ENCODE data around the gene ZFP36L1. TPM values are rescaled to one million over a fixed set of nuclear protein-coding genes. Genes with fewer than 3 reads are reported as not detected.
"Not testable (repeated sequence)": the region's sequence is repeated elsewhere in the genome, so short reads cannot be mapped to it uniquely, and the experiment has no call there.

The ZFP36L1 gene
- total RNA-seq, 1 experiment from 2014 or later = 39.7 TPM

DNA sequence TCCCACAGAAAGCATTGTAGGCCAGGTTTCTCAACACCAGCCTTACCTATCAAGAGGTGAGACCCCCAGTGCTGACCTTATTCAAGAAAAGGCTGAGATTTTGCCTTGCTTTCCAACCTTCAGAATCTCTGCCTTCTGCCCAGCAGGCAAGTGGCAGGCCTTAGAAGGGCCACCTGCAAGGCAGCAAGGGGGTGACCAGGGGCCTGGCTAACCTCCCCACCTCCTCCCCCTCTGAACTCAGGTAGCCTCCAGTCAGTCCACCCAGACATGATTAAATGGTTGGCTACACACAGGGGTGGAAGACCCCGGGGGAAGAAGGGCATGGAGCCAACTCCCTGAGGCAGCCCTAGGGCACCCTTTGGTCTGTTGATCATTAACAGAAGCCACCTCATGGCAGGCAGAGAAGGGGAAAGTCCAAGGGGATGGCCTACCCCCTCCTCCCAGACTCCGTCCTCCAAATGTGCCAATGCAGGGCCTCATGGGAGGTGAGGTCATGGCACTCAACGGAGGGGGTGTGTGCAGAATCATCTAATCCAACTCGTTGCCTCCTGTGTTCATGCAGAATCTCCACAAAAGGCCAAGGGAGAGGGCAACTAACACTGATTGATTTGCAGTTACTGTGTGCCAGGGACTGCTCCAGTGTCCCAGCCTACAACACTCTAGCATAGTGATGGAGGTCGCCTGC, 8.5 kb downstream of the ZFP36L1 start:
- DNase-seq (ENCODE audit: low spot score) = peak; percentile 69

- no peak for DNase-seq (ENCODE audit: low spot score)
These were observed 9.2 kb downstream of the ZFP36L1 start for GRCh38 chr14:68783408-68784225.

- no peak for DNase-seq (ENCODE audit: low spot score)
These were observed 10.5 kb downstream of the ZFP36L1 start for GRCh38 chr14:68782091-68782981.

DNA sequence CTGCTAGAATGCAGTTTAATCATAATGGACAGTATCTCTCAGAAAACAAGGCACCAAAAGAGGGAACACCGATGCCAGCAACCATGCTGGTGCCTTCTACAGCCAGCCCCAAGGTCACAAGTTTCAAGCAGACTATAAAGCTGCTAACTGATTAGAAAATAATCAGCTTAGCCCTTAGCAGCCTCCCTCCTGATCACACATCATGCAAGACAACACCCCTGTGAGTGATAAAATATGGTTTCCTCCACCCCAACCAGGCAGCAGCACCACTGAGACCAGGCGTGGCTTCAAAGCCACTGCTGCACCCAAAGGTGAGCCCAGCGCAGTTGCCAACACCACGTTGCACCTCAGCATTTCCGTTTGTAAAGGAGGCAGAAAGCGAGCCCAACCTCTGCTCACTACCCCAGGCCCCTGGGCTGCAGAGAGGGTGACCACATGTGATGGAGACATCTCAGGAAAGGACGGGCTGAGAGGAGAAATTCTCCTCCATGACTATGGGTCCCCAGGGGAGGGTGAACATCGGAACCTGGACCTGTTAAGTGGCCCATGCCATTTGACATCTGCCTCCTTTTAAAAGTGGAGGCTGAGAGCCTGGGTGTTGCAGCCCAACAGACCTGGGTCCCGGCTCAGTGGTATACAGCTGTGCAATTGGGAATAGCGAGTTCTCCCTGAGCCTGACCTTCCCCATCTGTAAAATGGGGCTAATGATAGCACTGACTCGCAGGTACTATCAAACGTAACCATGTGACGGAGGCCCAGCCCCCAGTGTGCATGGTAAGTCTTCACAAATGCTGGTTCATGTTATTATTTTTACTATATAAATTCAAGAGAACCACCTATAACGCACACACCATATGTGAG, 11.5 kb downstream of the ZFP36L1 start:
- no peak for DNase-seq (ENCODE audit: low spot score)

DNA sequence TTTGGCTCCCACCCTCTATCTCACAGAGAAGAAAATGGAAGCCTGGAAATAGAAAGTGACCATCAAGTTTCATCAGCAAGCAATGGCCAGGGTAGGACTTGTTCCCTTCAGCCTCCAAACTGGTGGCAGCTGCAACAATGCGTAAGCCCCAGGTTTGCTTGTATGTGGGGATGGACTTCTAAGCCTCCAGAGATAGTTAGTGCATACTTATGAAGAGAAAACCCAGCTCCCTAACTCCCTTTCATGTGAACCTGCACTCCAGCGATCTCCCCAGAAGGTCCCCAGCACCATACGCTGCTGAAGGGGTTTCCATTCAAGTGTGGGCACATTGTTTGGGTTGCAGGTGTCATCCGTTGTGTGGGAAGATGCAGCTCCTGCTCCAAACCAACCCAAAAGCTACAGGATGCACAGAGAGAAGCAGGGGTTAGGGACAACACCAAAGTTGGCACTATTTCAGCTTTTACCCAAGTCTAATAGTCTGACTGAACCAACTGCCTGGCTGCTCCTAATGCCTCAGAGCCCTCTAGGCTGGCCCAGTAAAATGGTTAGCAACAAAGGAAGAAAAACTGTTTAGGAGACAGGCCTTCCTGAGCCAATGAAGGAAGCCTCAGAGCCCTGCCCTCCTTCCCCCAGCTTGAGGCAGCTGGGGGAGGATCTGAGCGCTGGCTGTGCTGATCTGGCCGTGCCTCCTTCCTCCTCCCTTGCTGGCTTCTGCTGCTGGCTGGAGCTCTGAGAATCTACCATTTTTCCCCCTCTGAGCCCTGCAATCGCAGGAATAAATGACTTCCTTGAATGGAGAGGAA, 12.3 kb downstream of the ZFP36L1 start:
- DNase-seq (ENCODE audit: low spot score) = peak; percentile 62

- DNase-seq (ENCODE audit: low spot score) = peak; percentile 90
These were observed 13.0 kb downstream of the ZFP36L1 start for GRCh38 chr14:68779761-68780323.

- DNase-seq (ENCODE audit: low spot score) = no peak
These were observed 15.2 kb downstream of the ZFP36L1 start for GRCh38 chr14:68777644-68778043.

DNA sequence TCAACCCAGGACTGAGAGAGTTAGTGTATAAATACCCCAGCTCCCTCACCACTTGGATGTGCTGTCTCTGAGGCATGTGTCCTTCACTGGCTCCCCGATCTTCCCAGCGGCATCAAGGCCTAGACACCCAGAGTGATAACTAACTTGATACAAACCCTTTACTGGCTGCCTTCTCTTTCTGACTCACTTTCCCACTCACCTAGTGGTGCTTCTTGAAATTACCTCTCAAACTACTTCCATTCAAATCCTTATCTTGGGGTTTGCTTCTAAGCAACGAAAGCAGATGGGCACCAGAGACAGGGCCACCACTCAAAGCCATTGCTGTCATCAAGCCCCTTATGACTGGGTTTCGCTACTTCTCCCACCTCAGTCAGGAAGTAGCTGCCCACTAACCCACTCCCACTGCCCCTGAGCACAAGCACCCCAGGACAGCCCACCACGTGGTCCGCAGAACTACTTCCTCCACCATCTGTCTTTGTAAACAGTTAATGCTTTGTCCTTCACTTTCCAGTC, 17.2 kb downstream of the ZFP36L1 start:
- DNase-seq (ENCODE audit: low spot score) = no peak

DNA sequence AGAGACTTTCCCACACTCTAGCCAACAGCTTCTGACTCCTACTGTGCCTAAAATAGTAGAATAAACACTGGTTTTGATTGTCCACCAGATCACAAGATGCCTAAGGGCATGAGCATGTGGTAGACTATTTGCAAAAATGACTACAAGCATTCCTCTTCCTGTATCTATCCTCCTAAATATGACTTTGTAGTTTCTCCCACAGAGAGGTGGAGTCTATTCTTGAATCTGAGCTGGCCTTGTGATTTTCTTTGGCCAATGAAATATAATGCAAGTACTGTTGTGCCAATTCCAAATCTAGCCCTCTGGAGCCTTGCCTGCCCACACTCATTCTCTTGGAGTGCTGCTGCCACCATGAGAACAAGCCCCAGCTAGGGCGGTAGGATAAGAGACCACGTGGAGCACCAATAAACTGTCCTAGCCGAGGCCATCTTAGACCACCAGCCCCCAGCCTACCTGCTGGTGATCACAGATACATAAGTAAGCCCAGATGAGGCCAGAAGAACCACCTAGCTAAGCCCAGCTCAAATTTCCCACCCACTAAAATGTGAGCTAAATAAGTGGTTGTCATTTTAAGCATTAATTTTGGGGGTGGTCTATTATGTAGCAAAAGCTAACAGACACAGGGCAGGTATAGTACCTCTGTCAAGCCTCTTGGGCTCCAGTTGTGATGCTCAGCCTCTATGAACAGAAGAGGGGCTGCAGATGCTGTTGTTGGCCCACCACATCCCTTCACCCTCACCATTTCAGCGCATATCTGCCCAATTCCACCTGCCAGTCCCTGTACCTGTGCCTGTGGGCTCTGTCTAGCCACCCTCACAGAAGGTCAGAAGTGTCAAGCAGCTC, 17.9 kb downstream of the ZFP36L1 start:
- DNase-seq (ENCODE audit: low spot score) = peak; percentile 83

GRCh38 chr14:68772761-68773381, 20.0 kb downstream of the ZFP36L1 start:
- DNase-seq (ENCODE audit: low spot score) = no peak

DNA sequence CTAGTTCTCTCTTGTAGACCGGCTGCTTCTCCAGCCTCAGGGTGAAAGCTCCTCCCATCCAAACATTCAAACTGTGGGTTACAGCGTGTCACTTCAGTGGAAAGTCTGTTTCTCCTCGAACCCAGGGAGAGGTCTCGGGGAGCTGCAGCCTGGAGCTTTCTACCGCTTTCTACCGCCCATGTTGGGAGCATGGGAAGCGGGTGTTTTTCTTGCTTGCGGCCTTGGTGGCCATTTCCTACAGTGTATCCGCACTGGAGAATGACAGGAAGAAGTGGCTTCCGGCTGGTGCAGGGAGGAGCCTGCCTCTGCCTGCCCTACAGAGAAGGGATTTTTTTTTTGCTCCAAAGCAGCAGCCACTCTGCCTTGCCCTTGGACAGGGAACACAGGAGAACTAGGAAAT, 21.2 kb downstream of the ZFP36L1 start:
- no peak for DNase-seq (ENCODE audit: low spot score)

DNA sequence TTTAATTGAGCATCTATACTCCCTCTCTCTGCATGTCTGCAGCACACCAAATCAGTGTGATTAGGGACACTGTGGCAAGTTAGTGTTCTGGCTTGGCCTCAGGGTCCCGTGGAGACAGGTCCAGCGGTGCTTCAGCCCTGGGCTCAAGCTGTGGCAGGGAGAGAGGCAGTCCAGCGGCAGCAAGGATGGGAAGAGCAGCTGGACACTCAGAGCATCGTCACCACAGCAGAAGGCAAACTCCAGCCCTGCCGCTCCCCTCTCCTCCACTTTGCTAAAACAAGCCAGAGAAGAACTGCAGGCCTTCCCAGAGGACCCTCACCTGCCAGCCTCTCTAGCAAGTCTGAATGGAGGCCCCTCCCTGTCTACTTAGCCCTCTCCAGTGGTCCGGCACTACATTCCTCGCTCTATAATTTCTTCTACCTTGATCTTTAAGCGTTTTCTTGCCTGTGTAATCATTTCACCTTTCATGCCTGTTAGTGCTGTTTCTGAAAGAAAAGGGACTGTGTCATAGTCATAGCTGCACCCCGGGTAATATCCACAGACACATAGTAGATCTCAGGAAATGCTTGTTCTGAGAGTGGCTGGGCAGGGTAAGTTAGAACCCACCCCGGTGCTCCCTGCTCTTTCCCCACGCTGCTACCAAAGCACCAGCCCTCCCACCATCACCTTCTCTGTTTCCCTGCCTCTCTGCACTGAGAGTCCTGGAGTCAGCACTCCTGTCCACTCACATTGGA, 22.1 kb downstream of the ZFP36L1 start:
- no peak for DNase-seq (ENCODE audit: low spot score)

DNA sequence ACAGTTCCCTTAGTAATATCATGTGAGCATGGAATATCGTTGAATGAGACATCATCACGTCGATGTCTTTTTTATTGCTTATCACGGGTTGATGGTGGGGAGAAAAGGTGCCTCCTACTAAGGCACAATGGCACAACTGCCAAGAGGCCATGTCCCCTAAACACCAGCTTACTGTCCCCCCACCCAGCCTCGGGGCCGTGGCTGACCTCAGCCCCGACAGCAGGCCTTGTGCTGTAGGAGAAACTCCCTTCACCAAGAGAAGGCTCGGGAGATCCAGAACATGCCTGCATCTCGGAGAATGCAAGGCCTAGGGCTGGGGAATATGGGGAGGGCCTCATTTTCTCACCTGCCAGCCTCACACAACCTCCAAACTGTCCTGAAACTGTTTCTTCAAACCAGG, 22.8 kb downstream of the ZFP36L1 start:
- DNase-seq (ENCODE audit: low spot score) = no peak

GRCh38 chr14:68768316-68768715, 24.6 kb downstream of the ZFP36L1 start:
- DNase-seq (ENCODE audit: low spot score) = no peak

GRCh38 chr14:68767248-68767645, 25.6 kb downstream of the ZFP36L1 start:
- DNase-seq (ENCODE audit: low spot score) = no peak

DNA sequence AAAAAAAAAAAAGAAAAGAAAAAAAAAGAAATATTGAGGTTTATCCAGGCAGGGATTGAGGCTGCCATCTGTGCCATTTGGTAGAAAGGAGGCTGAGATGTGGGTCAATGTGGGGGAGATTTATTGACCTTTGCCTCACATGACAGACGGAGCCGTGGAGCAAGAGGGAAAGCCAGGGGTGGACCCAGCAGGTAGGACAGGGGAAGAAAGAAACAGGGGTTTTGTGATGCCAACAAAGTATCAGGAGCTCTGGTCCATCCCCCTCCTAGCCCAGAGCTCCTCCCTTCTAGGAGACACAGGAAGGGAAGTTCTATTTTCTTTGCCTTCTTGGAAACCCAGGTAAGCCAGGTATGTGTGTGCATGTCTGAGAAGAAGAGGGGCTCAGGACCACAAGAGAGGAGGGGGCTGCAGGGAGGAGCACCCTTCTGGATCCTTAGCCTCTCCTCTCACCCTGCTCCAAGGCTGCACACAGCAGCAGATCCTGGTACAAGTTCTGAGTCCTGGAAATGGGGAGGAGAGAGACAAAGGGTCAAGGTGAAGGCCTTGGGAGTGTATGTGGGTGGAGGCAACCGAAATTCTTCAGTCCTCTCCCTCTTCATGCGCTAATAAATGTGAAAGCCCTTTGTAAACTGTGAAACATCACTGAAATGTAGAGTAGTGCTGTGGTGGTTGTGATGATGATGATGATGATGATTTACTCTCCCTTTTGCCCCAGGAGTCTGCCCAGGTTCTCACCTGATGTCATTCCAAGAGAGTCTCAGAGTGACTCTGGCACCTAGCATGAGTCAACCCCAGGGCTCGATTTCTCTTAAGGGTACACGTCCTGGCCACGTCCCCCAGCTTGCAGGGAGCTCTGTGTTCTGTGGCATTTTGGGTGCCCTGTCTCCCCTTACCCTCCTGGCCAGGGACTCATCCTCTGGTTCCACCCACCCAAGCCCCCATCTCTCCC, 26.3 kb downstream of the ZFP36L1 start:
- DNase-seq (ENCODE audit: low spot score) = no peak

GRCh38 chr14:68763843-68764242, 29.0 kb downstream of the ZFP36L1 start:
- DNase-seq (ENCODE audit: low spot score) = not testable (repeated sequence)
